Measurements from ENCODE around the gene RGS1.

RGS1 gene

DNA sequence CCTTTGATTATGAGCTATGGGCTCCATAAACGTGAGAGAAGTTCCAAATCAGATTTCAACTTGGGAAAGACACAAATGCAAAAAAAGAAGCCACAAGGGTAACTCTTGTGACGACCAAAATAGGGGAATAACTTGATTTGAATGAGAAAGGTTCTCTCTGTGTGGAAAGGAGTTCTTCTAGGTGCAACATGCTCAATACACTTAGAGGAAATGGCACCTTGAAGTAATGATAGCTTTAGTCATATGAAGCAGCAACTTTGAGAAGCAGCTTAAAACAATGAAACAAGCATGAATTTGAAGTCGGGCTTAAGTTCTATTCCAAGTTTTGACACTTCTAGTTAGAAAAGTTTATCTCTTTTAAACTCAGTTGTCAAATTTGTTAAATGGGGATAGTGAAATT is 21.8 kb upstream of the RGS1 start:
- no peak for DNase-seq (ENCODE audit: low read depth)

DNA sequence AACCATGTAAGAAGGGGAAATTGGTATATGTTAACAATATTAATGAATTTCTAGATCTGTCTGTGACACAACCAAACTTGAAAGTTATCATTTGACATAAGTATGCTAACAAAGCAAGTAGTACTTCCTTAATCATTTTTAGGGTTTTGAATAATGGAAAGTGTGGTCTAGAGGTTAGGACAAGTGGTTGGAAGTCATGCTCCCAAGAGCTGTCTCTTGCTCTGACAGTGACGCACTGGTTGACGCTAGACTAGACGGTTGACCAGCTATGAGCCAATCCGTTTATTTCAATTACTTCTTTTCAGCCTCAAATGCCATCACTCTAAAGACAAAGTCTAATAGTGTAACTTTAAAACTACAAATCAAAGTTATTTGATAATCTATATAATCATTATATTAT is 20.7 kb upstream of the RGS1 start:
- no peak for DNase-seq (ENCODE audit: low read depth)

DNA sequence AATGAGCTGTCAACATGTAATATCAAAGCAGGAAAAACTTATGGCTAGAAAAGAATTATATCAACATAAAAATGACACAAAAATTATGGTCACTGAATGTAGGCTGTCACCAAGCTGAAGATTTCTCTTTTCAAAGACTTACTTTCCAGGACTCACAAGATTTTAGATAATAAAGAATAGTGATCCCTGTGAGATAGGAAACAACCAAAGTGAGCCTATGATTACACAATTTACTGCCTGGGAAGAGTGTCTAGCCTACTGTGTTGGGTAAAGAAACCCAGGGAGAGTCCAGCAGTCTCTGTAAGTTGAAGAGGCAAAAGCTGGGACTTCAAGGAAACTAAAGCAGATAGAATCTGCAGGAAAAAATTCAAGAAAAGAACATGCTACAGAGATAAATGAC is 20.2 kb upstream of the RGS1 start:
- no peak for DNase-seq (ENCODE audit: low read depth)

DNA sequence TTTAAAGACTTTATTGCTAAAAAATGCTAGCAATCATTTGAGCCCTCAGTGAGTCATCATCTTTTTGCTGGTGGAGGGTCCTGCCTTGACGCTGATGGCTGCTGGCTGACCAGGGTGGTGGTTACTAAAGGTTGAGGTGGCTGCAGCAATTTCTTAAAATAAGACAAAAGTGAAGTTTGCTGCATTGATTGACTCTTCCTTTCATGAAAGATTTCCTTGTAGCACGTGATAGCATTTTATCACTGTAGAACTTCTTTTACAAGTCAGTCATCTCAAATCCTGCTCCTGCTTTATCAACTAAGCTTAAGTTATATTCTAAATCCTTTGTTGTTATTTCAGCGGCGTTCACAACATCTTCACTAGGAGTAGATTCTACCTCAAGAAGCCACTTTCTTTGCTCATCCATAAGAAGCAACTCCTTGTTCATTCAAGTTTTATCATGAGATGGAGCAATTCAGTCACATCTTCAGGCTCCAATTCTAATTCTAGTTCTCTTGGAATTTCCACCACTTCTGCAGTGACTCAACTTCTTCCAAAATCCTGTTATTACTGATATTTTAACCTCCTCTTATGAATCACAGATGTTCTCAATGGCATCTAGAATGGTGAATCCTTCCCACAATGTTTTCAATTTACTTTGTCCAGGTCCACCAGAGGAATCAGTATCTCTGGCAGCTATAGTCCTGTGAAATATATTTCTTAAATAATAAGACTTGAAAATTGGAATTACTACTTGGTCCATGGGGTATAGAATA is 17.6 kb upstream of the RGS1 start:
- DNase-seq (ENCODE audit: low read depth), result no peak

DNA sequence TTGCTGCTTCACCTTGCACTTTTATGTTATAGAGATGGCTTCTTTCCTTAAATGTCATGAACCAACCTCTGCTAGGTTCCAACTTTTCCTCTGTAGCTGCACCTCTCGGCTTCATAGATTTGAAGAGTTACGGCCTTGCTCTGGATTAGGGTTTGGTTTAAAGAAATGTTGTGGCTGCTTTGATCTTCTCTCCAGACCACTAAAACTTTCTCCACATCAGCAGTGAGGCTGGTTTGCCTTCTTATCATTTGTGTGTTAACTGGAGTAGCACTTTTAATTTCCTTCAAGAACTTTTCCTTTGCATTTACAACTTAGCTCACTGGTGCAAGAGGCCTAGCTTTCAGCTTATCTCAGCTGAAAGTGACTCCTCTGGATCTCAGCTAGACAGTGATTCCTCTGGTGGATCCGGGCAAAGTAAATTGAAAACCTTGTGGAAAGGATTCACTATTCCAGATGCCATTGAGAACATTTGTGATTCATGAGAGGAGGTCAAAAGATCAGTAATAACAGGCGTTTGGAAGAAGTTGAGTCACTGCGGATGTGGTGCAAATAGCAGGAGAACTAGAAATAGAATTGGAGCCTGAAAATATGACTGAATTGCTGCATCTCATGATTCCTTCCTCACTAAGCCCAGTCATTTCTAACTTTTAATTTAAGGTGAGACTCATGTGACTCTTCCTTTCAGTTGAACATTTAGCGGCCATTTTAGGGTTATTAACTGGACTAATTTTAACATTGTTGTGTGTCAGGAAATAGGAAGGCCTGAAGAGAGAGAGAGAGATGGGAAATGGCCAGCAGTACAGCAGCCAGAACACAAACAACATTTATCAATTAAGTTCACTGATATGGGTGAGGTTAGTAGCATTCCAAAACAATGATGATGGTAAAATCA is 16.2 kb upstream of the RGS1 start:
- peak; percentile 77 for DNase-seq (ENCODE audit: low read depth)

DNA sequence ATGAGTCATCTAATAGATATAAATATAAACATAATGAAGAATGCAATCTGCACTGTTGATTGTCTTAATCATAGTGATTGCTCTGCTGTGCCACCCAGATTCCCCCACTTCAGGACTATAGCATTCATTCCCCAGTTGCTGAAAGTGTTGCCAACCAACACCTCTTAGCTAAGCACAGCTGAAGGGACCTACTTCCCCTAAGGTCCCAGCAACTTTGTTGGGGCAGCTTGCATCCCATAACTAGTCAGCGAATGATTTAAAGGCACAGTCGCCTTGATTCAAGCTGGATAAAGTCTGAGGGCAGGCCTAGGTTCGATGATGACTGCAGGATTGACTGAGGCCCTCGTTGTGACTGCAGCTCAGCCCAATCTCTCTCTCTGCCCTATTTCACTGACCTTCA is 14.3 kb upstream of the RGS1 start:
- DNase-seq (ENCODE audit: low read depth), result no peak

GRCh38 chr1:192563129-192563528 is 12.4 kb upstream of the RGS1 start:
- no peak for DNase-seq (ENCODE audit: low read depth)

- DNase-seq (ENCODE audit: low read depth), result no peak
Observed at GRCh38 chr1:192564099-192564498, 11.5 kb upstream of the RGS1 start.

- no peak for DNase-seq (ENCODE audit: low read depth)
Observed at GRCh38 chr1:192565946-192566345, 9.6 kb upstream of the RGS1 start.

- no peak for DNase-seq (ENCODE audit: low read depth)
Observed at GRCh38 chr1:192566657-192567056, 8.9 kb upstream of the RGS1 start.

- DNase-seq (ENCODE audit: low read depth), result no peak
Observed at GRCh38 chr1:192568063-192568462, 7.5 kb upstream of the RGS1 start.

DNA sequence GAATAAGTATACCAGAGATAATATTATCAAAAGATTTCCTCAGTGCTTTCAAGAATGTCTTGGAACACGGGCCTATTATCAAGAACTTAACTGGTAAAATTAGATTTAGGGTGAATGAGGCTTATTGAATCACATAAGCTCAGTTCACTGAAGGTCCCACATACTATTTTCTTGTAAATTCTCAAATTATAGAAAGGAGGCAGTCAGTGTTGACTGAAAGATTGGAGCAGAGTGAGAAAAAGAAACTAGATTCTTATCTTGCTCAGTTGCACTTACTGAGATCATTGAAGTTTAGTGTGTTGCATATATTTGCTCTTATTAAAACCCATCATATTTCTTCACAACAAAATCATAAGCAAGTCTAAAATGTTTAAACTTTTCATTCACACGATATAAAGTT is 3.9 kb upstream of the RGS1 start:
- DNase-seq (ENCODE audit: low read depth), result no peak

DNA sequence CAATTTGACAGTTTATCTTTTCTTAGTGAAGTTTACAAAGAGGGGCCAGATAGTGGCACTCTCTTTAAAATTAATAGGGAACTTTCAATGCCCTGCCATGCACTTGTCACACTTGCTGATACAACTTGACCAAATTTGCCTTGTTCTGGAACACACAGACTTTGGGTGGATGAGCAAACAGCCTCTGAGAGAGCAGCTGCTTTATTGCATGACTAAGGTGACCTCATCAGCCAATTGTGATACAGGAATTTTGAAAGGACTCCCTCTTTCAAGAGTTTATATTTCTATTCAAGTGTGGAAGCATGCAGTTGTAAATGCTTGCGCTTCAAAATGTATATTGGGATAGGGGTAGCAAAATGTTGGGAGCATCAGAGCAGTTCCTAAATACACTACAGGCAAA is 2.1 kb upstream of the RGS1 start:
- no peak for DNase-seq (ENCODE audit: low read depth)

GRCh38 chr1:192574073-192574472 is 1.5 kb upstream of the RGS1 start:
- DNase-seq (ENCODE audit: low read depth), result no peak

DNA sequence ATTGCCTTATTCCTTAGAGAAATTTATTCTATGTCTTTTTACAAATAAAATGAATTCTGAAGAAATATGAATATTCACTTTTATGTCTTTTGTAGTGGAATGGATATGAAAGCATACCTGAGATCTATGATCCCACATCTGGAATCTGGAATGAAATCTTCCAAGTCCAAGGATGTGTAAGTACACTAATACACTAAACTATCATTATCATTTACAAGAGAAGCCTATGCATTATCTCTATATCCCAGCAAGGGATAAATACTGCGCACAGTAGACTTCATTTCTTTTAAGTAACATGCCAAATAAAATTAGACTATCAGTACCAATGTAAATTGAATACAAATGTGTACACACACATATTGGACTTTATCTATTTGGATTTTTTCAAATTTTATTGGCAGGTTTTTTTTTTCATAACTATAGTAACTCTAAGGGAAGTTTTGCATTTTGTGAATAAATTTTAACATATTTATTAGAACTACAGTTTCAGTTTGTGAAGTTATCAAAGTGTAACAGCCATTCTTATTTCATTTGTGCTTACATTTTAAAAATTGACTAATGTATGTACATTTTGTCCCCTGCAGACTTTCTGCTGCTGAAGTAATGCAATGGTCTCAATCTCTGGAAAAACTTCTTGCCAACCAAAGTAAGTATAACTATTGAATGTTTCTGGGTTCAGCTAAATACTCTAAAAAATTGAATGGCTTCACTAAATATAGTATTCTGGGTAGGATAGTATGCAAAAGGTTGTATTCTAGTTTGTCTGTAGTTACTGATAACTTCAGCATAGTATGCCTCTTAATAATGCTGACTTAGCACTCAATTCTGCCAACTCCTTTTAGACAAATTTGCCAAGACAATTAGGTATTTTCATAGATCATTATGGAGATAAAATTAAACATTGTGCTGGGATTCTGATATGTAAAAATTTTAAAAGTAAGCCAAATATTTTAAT is 894 bp downstream of the RGS1 start:
- no peak for DNase-seq (ENCODE audit: low read depth)

DNA sequence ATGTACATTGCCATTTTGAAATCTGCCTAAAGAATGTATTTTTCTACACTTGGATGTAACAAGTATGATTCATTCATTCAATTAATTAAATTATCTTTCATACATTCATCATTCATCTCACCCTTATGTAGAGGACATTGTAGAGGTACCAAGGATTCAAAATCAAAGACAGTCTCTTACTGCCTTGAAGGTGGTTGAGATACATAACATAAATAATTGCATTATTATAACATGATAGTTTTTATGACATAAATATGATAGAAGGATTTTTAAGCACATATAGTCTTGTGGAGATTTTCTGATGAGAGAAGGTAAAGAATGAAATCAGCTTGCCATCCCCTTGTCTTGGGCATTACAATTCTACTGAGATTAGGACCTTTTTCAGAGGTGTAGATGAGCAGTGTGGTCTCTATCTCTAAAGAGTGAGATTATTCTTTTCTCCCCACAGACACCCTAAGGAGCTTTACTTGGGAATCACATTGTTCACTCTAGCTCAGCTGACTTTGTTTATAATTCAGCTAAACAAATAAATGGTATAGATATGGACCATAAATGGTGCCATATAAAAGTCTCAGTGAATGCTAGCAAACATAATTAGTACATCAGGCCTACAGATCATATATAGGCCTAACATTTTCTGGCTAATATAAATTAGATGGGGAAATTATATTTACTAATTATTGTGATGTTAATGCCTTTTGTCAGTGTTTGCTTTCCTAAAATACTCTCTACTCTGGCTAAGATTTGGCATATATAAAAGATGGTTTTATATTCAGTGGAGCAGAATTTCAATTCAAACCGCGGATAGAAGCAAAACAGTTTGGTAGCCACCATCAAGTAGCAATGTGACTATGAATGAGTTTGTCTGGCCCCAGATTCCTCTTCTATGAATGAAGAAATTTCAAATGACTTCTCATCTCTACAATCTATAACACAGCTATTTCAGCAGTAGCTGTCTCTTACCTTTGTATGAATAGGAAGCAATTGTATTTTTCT is 1.9 kb downstream of the RGS1 start:
- DNase-seq (ENCODE audit: low read depth), result no peak

GRCh38 chr1:192578144-192578909 is 2.8 kb downstream of the RGS1 start:
- no peak for DNase-seq (ENCODE audit: low read depth)

- DNase-seq (ENCODE audit: low read depth), result no peak
Observed at GRCh38 chr1:192579010-192579738, 3.6 kb downstream of the RGS1 start.

GRCh38 chr1:192580351-192580962 is 4.9 kb downstream of the RGS1 start:
- peak; percentile 17 for DNase-seq (ENCODE audit: low read depth)

All from HS-27A (cell line).